Natural killer cell (primary cell): ENCODE data around the gene CYP2C18. TPM values are rescaled to one million over a fixed set of nuclear protein-coding genes. Genes with fewer than 3 reads are reported as not detected.

Experiments used
- total RNA-seq, 4 donors: library from RNA; stranded (reverse); fragments of 120-200 nt in 1 of 4; gene quantifications; one replicate each; pipeline versions ENCODE4 v1.2.3 to v1.2.4, GENCODE V29; 2013 to 2022

Gene CYP2C18
- total RNA-seq, 3 donors from 2014 or later (not counting 1 experiment from before 2014, with no cell fraction given) = not detected

Other genes starting within 250 kb of the CYP2C18 start
- 10 to 100 TPM in 2 of 3 donors, 1 to 10 TPM in 1; 9.4 to 10.4 (median 10.2) TPM for gene HELLS, start 137.9 kb upstream of the CYP2C18 start, total RNA-seq
- gene CYP2C19, start 79.0 kb downstream of the CYP2C18 start, total RNA-seq = not detected